ENCODE data around the gene TLE3.

DNA sequence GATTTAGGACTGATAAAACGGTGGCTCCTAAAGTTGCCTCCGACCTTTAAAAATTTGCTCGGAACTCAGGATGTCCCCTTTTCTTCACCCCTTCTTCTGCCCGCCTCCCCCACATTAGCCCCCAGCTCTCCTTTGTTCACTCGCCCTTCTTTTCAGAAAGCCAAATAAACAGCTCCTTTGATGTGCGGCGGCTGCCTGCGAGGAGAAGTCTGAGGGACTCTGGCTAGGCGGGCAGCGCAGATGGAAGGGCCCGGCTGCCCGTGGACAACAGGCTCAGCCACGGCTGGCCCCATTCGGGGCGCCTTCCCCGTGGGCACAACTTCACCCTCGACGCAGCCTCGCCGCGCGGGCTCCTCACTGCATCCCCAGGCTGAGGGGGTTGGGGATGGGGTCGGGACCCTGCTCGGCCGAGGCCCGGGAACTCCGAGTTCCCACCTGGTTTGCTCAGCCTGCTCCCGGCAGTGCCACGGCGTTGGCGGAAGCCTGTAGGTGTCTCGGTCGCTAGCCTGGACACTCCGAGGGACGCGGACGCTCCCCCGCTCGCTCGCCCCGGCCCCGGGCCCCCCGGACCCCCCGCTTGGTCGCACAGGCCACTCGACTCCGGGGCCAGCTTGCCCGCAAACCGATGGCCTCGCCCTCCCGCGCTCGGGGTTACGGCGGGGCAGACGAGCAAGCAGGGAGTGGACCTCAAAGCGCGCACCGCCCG lies 897 bp upstream of the TLE3 start:
- TF ChIP-seq, protein P1, sequence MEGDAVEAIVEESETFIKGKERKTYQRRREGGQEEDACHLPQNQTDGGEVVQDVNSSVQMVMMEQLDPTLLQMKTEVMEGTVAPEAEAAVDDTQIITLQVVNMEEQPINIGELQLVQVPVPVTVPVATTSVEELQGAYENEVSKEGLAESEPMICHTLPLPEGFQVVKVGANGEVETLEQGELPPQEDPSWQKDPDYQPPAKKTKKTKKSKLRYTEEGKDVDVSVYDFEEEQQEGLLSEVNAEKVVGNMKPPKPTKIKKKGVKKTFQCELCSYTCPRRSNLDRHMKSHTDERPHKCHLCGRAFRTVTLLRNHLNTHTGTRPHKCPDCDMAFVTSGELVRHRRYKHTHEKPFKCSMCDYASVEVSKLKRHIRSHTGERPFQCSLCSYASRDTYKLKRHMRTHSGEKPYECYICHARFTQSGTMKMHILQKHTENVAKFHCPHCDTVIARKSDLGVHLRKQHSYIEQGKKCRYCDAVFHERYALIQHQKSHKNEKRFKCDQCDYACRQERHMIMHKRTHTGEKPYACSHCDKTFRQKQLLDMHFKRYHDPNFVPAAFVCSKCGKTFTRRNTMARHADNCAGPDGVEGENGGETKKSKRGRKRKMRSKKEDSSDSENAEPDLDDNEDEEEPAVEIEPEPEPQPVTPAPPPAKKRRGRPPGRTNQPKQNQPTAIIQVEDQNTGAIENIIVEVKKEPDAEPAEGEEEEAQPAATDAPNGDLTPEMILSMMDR (IDR thresholded peaks at IDR 0.05; ENCODE audit: borderline replicate concordance, extremely low read depth, low read length, poor library complexity, severe bottlenecking), result no peak
- TF ChIP-seq EZH2 (IDR thresholded peaks at IDR 0.05; ENCODE audit: borderline replicate concordance, low read depth, low read length, severe bottlenecking), result peak; percentile 86

Measured in DND-41 (cell line).